IMR-90 (cell line): Measurements from ENCODE around the gene NOM1. TPM values are rescaled to one million over a fixed set of nuclear protein-coding genes. Genes with fewer than 3 reads are reported as not detected.
"Not testable (repeated sequence)": the region's sequence is repeated elsewhere in the genome, so short reads cannot be mapped to it uniquely, and the experiment has no call there.

ENCODE experiments used
- ATAC-seq: fragments of 200-7000 bp; cut with Tn5 transposase; 2 replicates; pipeline ENCODE4 v1.9.1; 2020; ENCODE audit warnings: low read depth, mild to moderate bottlenecking, moderate library complexity
- BruUV-seq: library from RNA; stranded (reverse); fragments of 400-500 nt; replicated peaks from 2 replicates; lab custom pipeline; 2021; lab: Mats Ljungman, UMichigan
- CTCF ChIA-PET: fragments of 300-600 bp; formaldehyde crosslinking; extraction: SDS; loops from one replicate; lab custom pipeline; 2021; ENCODE audit warnings: antibody characterized with exemption; lab: Yijun Ruan, JAX
- POLR2A ChIA-PET: fragments of 300-600 bp; sonication (Branson Sonifier 250); formaldehyde crosslinking; loops from one replicate; lab custom pipeline; 2022; ENCODE audit warnings: antibody characterized with exemption; ENCODE audit not compliant: unreplicated experiment; lab: Charles Lee
- DNase-seq: peaks from one replicate; pipeline ENCODE4 v3.0.0; 2013
- H2AFZ ChIP-seq: replicated peaks from 2 replicates; pipeline ENCODE3; 2013; ENCODE audit warnings: low read length, mild to moderate bottlenecking; ENCODE audit not compliant: poor library complexity
- H2AK5ac ChIP-seq: 2 replicates; pipeline ENCODE4 v1.6.1; 2013; ENCODE audit warnings: low read depth, low read length, inconsistent platforms
- H2AK9ac ChIP-seq: replicated peaks from 2 replicates; pipeline ENCODE3; 2013; ENCODE audit warnings: mild to moderate bottlenecking, low read depth, low read length, moderate library complexity; ENCODE audit not compliant: poor library complexity
- H2BK120ac ChIP-seq: 2 replicates; pipeline ENCODE4 v1.6.1; 2013; ENCODE audit warnings: low read depth, low read length, inconsistent platforms
- H2BK15ac ChIP-seq: 3 replicates; pipeline ENCODE4 v1.6.1; 2013; ENCODE audit warnings: low read depth, low read length, inconsistent platforms
- H2BK20ac ChIP-seq: 2 replicates; pipeline ENCODE4 v1.6.1; 2013; ENCODE audit warnings: low read depth, mild to moderate bottlenecking, inconsistent platforms, low read length, moderate library complexity
- H2BK5ac ChIP-seq: 2 replicates; pipeline ENCODE4 v1.6.1; 2013; ENCODE audit warnings: mild to moderate bottlenecking, low read depth, low read length, inconsistent platforms; ENCODE audit not compliant: poor library complexity, severe bottlenecking
- H3K14ac ChIP-seq: replicated peaks from 2 replicates; pipeline ENCODE4 v1.6.1; 2013; ENCODE audit warnings: low read depth, low read length, inconsistent platforms
- H3K18ac ChIP-seq: 2 replicates; pipeline ENCODE4 v1.6.1; 2013; ENCODE audit warnings: low read depth, low read length, control low read depth
- H3K23ac ChIP-seq: 2 replicates; pipeline ENCODE4 v1.6.1; 2013; ENCODE audit warnings: low read depth, low read length, inconsistent platforms
- H3K27ac ChIP-seq: 2 replicates; pipeline ENCODE4 v1.5.1; 2013; ENCODE audit warnings: mild to moderate bottlenecking, control low read depth, low read length; ENCODE audit not compliant: insufficient read depth
- H3K27me3 ChIP-seq: 2 replicates; pipeline ENCODE4 v1.6.1; 2013; ENCODE audit warnings: low read length; ENCODE audit not compliant: control insufficient read depth, insufficient read depth
- H3K36me3 ChIP-seq: 2 replicates; pipeline ENCODE4 v1.6.1; 2013; ENCODE audit warnings: low read length, mixed read lengths; ENCODE audit not compliant: control insufficient read depth, insufficient read depth
- H3K4ac ChIP-seq: 2 replicates; pipeline ENCODE4 v1.6.1; 2013; ENCODE audit warnings: low read depth, low read length, inconsistent platforms
- H3K4me1 ChIP-seq: 2 replicates; pipeline ENCODE4 v1.6.1; 2013; ENCODE audit warnings: low read length, mixed read lengths; ENCODE audit not compliant: control insufficient read depth, insufficient read depth
- H3K4me2 ChIP-seq: 2 replicates; pipeline ENCODE4 v1.6.1; 2013; ENCODE audit warnings: low read depth, mild to moderate bottlenecking, control low read depth, low read length, moderate library complexity
- H3K4me3 ChIP-seq: 2 replicates; pipeline ENCODE4 v1.5.1; 2013; ENCODE audit warnings: low read depth, mild to moderate bottlenecking, control low read depth, low read length, moderate library complexity; ENCODE audit not compliant: insufficient read depth
- H3K56ac ChIP-seq: 2 replicates; pipeline ENCODE4 v1.6.1; 2013; ENCODE audit warnings: low read length, inconsistent platforms; ENCODE audit not compliant: insufficient read depth; ENCODE audit errors: extremely low read depth
- H3K79me1 ChIP-seq, 2 experiments: 2 replicates each; pipeline ENCODE4 v1.6.1; 2013; ENCODE audit warnings: low read length in 2 of 2, inconsistent platforms in 1 of 2, low read depth in 1 of 2
- H3K9ac ChIP-seq: 2 replicates; pipeline ENCODE4 v1.6.1; 2013; ENCODE audit warnings: low read depth, low read length, control low read depth
- H3K9me1 ChIP-seq: 2 replicates; pipeline ENCODE4 v1.6.1; 2013; ENCODE audit warnings: low read length, inconsistent platforms; ENCODE audit not compliant: insufficient read depth
- H3K9me3 ChIP-seq: 2 replicates; pipeline ENCODE4 v1.6.1; 2013; ENCODE audit warnings: low read length; ENCODE audit not compliant: control insufficient read depth, insufficient read depth
- H4K20me1 ChIP-seq: 2 replicates; pipeline ENCODE4 v1.6.1; 2013; ENCODE audit warnings: low read length, inconsistent platforms; ENCODE audit not compliant: insufficient read depth
- H4K5ac ChIP-seq: 2 replicates; pipeline ENCODE4 v1.6.1; 2013; ENCODE audit warnings: mild to moderate bottlenecking, low read depth, low read length, control low read depth
- H4K8ac ChIP-seq, 2 experiments: 2 replicates each; pipeline ENCODE4 v1.6.1; 2013; ENCODE audit warnings: low read depth in 2 of 2, low read length in 2 of 2, control low read depth in 1 of 2, inconsistent platforms in 1 of 2
- H4K91ac ChIP-seq: 2 replicates; pipeline ENCODE4 v1.6.1; 2013; ENCODE audit warnings: low read depth, low read length, inconsistent platforms; ENCODE audit not compliant: insufficient read depth
- WGBS, 2 experiments: methylation state at CpG; one replicate each; pipeline versions ENCODE4 v1.1.5 to v1.1.7; 2013; ENCODE audit warnings: missing lambda C conversion rate in 2 of 2; ENCODE audit not compliant: insufficient read length in 1 of 2; ENCODE audit errors: extremely low coverage in 2 of 2; 5-methylcytosine and 5-hydroxymethylcytosine counted together
- dilution Hi-C: fragments of 300-500 bp; cut with HindIII; formaldehyde crosslinking; loops from one replicate; pipeline ENCODE4 v1.14.3; 2018; ENCODE audit warnings: low sequenced_read_pairs; ENCODE audit not compliant: unreplicated experiment
- in situ Hi-C: fragments of 300-500 bp; cut with MboI; formaldehyde crosslinking; loops from 3 replicates; pipeline ENCODE4 v1.14.3; 2019; ENCODE audit warnings: low sequenced_read_pairs, inconsistent platforms, mixed read lengths
- intact Hi-C: fragments of 100-400 bp; cut with micrococcal nuclease; formaldehyde crosslinking; loops from 2 replicates; pipeline ENCODE4 v1.10.0; 2022
- polyA plus RNA-seq, 3 experiments: library from polyadenylated mRNA; depleted of rRNA; stranded (reverse); fragments of >200 nt; gene quantifications; 2 replicates each; pipeline ENCODE4 v1.2.3, GENCODE V29; 2012; ENCODE audit warnings: low replicate concordance in 1 of 3
- total RNA-seq: library from RNA; depleted of rRNA; stranded (reverse); fragments of >200 nt; gene quantifications from 2 replicates; pipeline ENCODE4 v1.2.3, GENCODE V29; 2012

The NOM1 gene
- total and polyA plus RNA-seq, 2 of the 4 experiments (the other 2 are of a cell fraction), result 15.3 to 15.4 TPM

DNA sequence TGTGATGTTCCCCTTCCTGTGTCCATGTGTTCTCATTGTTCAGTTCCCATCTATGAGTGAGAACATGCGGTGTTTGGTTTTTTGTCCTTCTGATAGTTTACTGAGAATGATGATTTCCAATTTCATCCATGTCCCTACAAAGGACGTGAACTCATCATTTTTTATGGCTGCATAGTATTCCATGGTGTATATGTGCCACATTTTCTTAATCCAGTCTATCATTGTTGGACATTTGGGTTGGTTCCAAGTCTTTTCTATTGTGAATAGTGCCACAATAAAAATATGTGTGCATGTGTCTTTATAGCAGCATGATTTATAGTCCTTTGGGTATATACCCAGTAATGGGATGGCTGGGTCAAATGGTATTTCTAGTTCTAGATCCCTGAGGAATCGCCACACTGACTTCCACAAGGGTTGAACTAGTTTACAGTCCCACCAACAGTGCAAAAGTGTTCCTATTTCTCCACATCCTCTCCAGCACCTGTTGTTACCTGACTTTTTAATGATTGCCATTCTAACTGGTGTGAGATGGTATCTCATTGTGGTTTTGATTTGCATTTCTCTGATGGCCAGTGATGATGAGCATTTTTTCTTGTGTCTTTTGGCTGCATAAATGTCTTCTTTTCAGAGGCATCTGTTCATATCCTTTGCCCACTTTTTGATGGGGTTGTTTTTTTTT lies 39.8 kb upstream of the NOM1 start:
- H3K4me1 ChIP-seq, CTCF ChIA-PET, H2BK5ac ChIP-seq, H3K14ac ChIP-seq, H4K20me1 ChIP-seq, H2AK5ac ChIP-seq, H3K79me1 ChIP-seq, H3K23ac ChIP-seq, ATAC-seq, POLR2A ChIA-PET, H3K4ac ChIP-seq, in situ Hi-C loops, H2AK9ac ChIP-seq, DNase-seq, BruUV-seq, H2BK15ac ChIP-seq, H3K4me3 ChIP-seq, H2AFZ ChIP-seq, H3K9me3 ChIP-seq, H4K8ac ChIP-seq, dilution Hi-C loops, H3K9me1 ChIP-seq, H3K27me3 ChIP-seq, H3K27ac ChIP-seq, H3K18ac ChIP-seq, H4K5ac ChIP-seq, H3K9ac ChIP-seq, H3K56ac ChIP-seq, H2BK120ac ChIP-seq, H4K91ac ChIP-seq, H3K36me3 ChIP-seq, H2BK20ac ChIP-seq, H3K4me2 ChIP-seq: not testable (repeated sequence)
- intact Hi-C loops, result loop anchor here (2.0 kb wide), 1 partner anchor 39 kb away; the partner anchor contains the start of gene NOM1
- no CpG with 5 or more reads among the region's 3 CpGs for WGBS, 2 experiments
